Neural crest cell (in vitro differentiated cells): ENCODE measurements around the gene DHFR. TPM values are rescaled to one million over a fixed set of nuclear protein-coding genes. Genes with fewer than 3 reads are reported as not detected.
"Not testable (repeated sequence)": the region's sequence is repeated elsewhere in the genome, so short reads cannot be mapped to it uniquely, and the experiment has no call there.

Source experiments
- DNase-seq: peaks from one replicate; pipeline ENCODE4 v3.0.0; 2021; ENCODE audit warnings: low read depth, mixed read lengths, low spot score
- H3K27ac Mint-ChIP-seq: one replicate; pipeline ENCODE4 v1.8.0; 2021; ENCODE audit warnings: mild to moderate bottlenecking, mixed read lengths; ENCODE audit not compliant: unreplicated experiment
- H3K27me3 Mint-ChIP-seq: 2 replicates; pipeline ENCODE4 v1.8.0; 2021; ENCODE audit warnings: low read depth, mild to moderate bottlenecking, mixed read lengths
- H3K36me3 Mint-ChIP-seq: 2 replicates; pipeline ENCODE4 v1.8.0; 2021; ENCODE audit warnings: low read depth, mild to moderate bottlenecking, mixed read lengths
- H3K4me1 Mint-ChIP-seq: 2 replicates; pipeline ENCODE4 v1.8.0; 2021; ENCODE audit warnings: mixed read lengths
- H3K4me3 Mint-ChIP-seq: one replicate; pipeline ENCODE4 v1.8.0; 2021; ENCODE audit warnings: mild to moderate bottlenecking, mixed read lengths
- H3K9me3 Mint-ChIP-seq: 2 replicates; pipeline ENCODE4 v1.8.0; 2021; ENCODE audit warnings: mixed read lengths
- CTCF ChIP-seq: fragments of 200-600 bp; sonication (generic); conservative IDR thresholded peaks from 2 replicates; pipeline ENCODE4 v1.5.0; 2021; ENCODE audit warnings: antibody characterized with exemption, mild to moderate bottlenecking
- total RNA-seq: library from RNA; stranded (reverse); gene quantifications from 2 replicates; pipeline ENCODE4 v1.2.1, GENCODE V29; 2021

The DHFR gene
- total RNA-seq, 1 donor from 2014 or later: 112 TPM

- Mint-ChIP-seq H3K4me1 (no peaks in the 10 kb centered on the region), H3K9me3 (no peaks in the 10 kb centered on the region), H3K36me3 (peaks cover 10% of the 10 kb centered on the region), H3K27me3 (no peaks in the 10 kb centered on the region), H3K27ac (no peak overlapping the region), H3K4me3 (no peak overlapping the region)
- no peak for TF ChIP-seq CTCF
- DNase-seq: no peak
These were observed 12.6 kb upstream of the DHFR start for GRCh38 chr5:80667384-80667783.

- Mint-ChIP-seq H3K9me3 (no peaks in the 10 kb centered on the region), H3K4me1 (no peaks in the 10 kb centered on the region), H3K36me3 (peaks cover 26% of the 10 kb centered on the region), H3K27me3 (no peaks in the 10 kb centered on the region), H3K4me3 (no peak overlapping the region), H3K27ac (no peak overlapping the region)
- no peak for DNase-seq
- no peak for TF ChIP-seq CTCF
These were observed 10.3 kb upstream of the DHFR start for GRCh38 chr5:80665057-80665456.

- H3K9me3 Mint-ChIP-seq: no peaks in the 10 kb centered on the region
- peaks cover 37% of the 10 kb centered on the region for H3K36me3 Mint-ChIP-seq
These were observed 7.3 kb upstream of the DHFR start for GRCh38 chr5:80662108-80662507.

GRCh38 chr5:80660661-80661060 is 5.9 kb upstream of the DHFR start:
- DNase-seq, H3K27ac Mint-ChIP-seq, H3K9me3 Mint-ChIP-seq, H3K4me3 Mint-ChIP-seq, H3K27me3 Mint-ChIP-seq, H3K4me1 Mint-ChIP-seq: not testable (repeated sequence)
- peaks cover 37% of the 10 kb centered on the region for H3K36me3 Mint-ChIP-seq

More at GRCh38 chr5:80662108-80662507, 7.3 kb upstream of the DHFR start:
- no peak for DNase-seq
- Mint-ChIP-seq H3K27ac (no peak overlapping the region), H3K4me3 (no peak overlapping the region), H3K27me3 (no peaks in the 10 kb centered on the region), H3K4me1 (no peaks in the 10 kb centered on the region)
- no peak for TF ChIP-seq CTCF

GRCh38 chr5:80659106-80659505 is 4.3 kb upstream of the DHFR start:
- Mint-ChIP-seq H3K4me3 (peak overlapping the region; percentile 42), H3K27ac (no peak overlapping the region), H3K4me1 (peaks cover 19% of the 10 kb centered on the region), H3K36me3 (peaks cover 37% of the 10 kb centered on the region), H3K9me3 (no peaks in the 10 kb centered on the region), H3K27me3 (no peaks in the 10 kb centered on the region)
- no peak for DNase-seq
- no peak for TF ChIP-seq CTCF

GRCh38 chr5:80656425-80656824 is 1.6 kb upstream of the DHFR start:
- peaks cover 29% of the 10 kb centered on the region for H3K4me1 Mint-ChIP-seq
- no peak for DNase-seq
- no peak overlapping the region for H3K27ac Mint-ChIP-seq
- H3K36me3 Mint-ChIP-seq: peaks cover 33% of the 10 kb centered on the region
- no peaks in the 10 kb centered on the region for H3K27me3 Mint-ChIP-seq
- peak; percentile 33 for TF ChIP-seq CTCF
- H3K9me3 Mint-ChIP-seq: no peaks in the 10 kb centered on the region
- H3K4me3 Mint-ChIP-seq: peak overlapping the region; percentile 83
